Lower leg skin (tissue), 4 donors: ENCODE measurements around the gene KIR3DL2. TPM values are rescaled to one million over a fixed set of nuclear protein-coding genes. Genes with fewer than 3 reads are reported as not detected.
"Not testable (repeated sequence)": the region's sequence is repeated elsewhere in the genome, so short reads cannot be mapped to it uniquely, and the experiment has no call there.

ENCODE experiments used
- DNase-seq, 2 donors: peaks; one replicate each; pipeline ENCODE4 v3.0.0-alpha.2; 2019; ENCODE audit warnings: low spot score in 2 of 2
- H3K4me3 ChIP-seq: fragments of 200-600 bp; sonication (generic); 2 replicates; pipeline ENCODE4 v1.5.1; 2017; ENCODE audit warnings: mild to moderate bottlenecking, low read depth; ENCODE audit not compliant: poor library complexity, severe bottlenecking
- CTCF ChIP-seq, 3 donors: fragments of 450-650 bp; IDR thresholded peaks; one replicate each; pipeline ENCODE4 v1.5.1; 2016; ENCODE audit warnings: antibody characterized with exemption in 3 of 3, mild to moderate bottlenecking in 3 of 3, moderate library complexity in 2 of 3
- POLR2A ChIP-seq, 2 donors: fragments of 450-650 bp; IDR thresholded peaks; one replicate each; pipeline ENCODE4 v1.6.1; 2016 to 2017; ENCODE audit warnings: antibody characterized with exemption in 2 of 2, mild to moderate bottlenecking in 1 of 2, moderate library complexity in 1 of 2
- WGBS, 2 donors: methylation state at CpG; one replicate each; pipeline ENCODE4 v1.1.5; 2018; 5-methylcytosine and 5-hydroxymethylcytosine counted together
- intact Hi-C: fragments of 100-400 bp; cut with DNase I; formaldehyde crosslinking; loops from one replicate; pipeline ENCODE4 v1.15.0; 2023; ENCODE audit warnings: low total_unique reads
- total RNA-seq, 4 donors: library from RNA; depleted of rRNA; stranded (reverse); fragments of >200 nt; gene quantifications; one replicate each; pipeline ENCODE4 v1.1.0, GENCODE V29; 2016

Gene KIR3DL2
- total RNA-seq, 4 donors from 2014 or later: 0.19 TPM; not detected in 3

GRCh38 chr19:54889566-54889965, 39.3 kb downstream of the KIR3DL2 start:
- H3K4me3 ChIP-seq: no peak overlapping the region
- intact Hi-C loops: no loop called here
- DNase-seq: no peak
- WGBS, 2 donors: 80 to 82% methylated on average over 11 of the region's 11 CpGs
- no peak for TF ChIP-seq CTCF (IDR thresholded peaks at IDR 0.05)
- TF ChIP-seq POLR2A (IDR thresholded peaks at IDR 0.05): no peak

- no peak for DNase-seq
- TF ChIP-seq CTCF (IDR thresholded peaks at IDR 0.05) (no peak), POLR2A (IDR thresholded peaks at IDR 0.05) (no peak)
- H3K4me3 ChIP-seq: no peak overlapping the region
- WGBS, 2 donors: 15 to 25% methylated on average over 7 of the region's 7 CpGs
- intact Hi-C loops: no loop called here
These were observed 43.2 kb downstream of the KIR3DL2 start for GRCh38 chr19:54893406-54893805.

- DNase-seq, intact Hi-C loops, H3K4me3 ChIP-seq: not testable (repeated sequence)
- 84 to 91% methylated on average over 16 of the region's 16 CpGs for WGBS, 2 donors
These were observed 43.9 kb downstream of the KIR3DL2 start for GRCh38 chr19:54894106-54894505.

GRCh38 chr19:54896036-54896435, 45.8 kb downstream of the KIR3DL2 start:
- TF ChIP-seq POLR2A (IDR thresholded peaks at IDR 0.05) (no peak), CTCF (IDR thresholded peaks at IDR 0.05) (no peak)
- 83 to 91% methylated on average over 2 of the region's 2 CpGs for WGBS, 2 donors
- intact Hi-C loops: no loop called here
- peak in 1 of 2 donors; percentile 6 for DNase-seq
- H3K4me3 ChIP-seq: no peak overlapping the region

- H3K4me3 ChIP-seq, DNase-seq, intact Hi-C loops: not testable (repeated sequence)
- 83 to 84% methylated on average over 7 of the region's 7 CpGs for WGBS, 2 donors
These were observed 48.4 kb downstream of the KIR3DL2 start for GRCh38 chr19:54898685-54899084.

- DNase-seq, H3K4me3 ChIP-seq, intact Hi-C loops: not testable (repeated sequence)
- 82 to 84% methylated on average over 9 of the region's 9 CpGs for WGBS, 2 donors
These were observed 49.4 kb downstream of the KIR3DL2 start for GRCh38 chr19:54899646-54900045.

GRCh38 chr19:54901153-54901552, 50.9 kb downstream of the KIR3DL2 start:
- intact Hi-C loops, H3K4me3 ChIP-seq, DNase-seq: not testable (repeated sequence)
- 78 to 81% methylated on average over 8 of the region's 8 CpGs for WGBS, 2 donors

GRCh38 chr19:54902061-54902460, 51.8 kb downstream of the KIR3DL2 start:
- TF ChIP-seq POLR2A (IDR thresholded peaks at IDR 0.05) (no peak), CTCF (IDR thresholded peaks at IDR 0.05) (no peak)
- no peak for DNase-seq
- intact Hi-C loops: no loop called here
- WGBS, 2 donors: 61 to 67% methylated on average over 3 of the region's 3 CpGs
- H3K4me3 ChIP-seq: no peak overlapping the region
